Naive thymus-derived CD4-positive, alpha-beta T cell (primary cell): ENCODE data around the gene AGAP1. TPM values are rescaled to one million over a fixed set of nuclear protein-coding genes. Genes with fewer than 3 reads are reported as not detected.

Experiments
- ATAC-seq: fragments of 150-1000 bp; cut with Tn5 transposase; 2 replicates; pipeline ENCODE4 v1.10.0; 2021; ENCODE audit warnings: mild to moderate bottlenecking, moderate library complexity
- CTCF ChIA-PET: fragments of 350-600 bp; sonication (Branson Sonifier 250); formaldehyde crosslinking; loops from one replicate; lab custom pipeline; 2021; ENCODE audit warnings: antibody characterized with exemption; lab: Charles Lee
- POLR2A ChIA-PET: fragments of 350-600 bp; sonication (Branson Sonifier 250); formaldehyde crosslinking; loops from one replicate; lab custom pipeline; 2021; ENCODE audit warnings: antibody characterized with exemption, inconsistent platforms; lab: Charles Lee
- DNase-seq, 9 donors: peaks; one replicate each; pipeline versions ENCODE4 v3.0.0 to v3.0.0-alpha.2; 2020 to 2022; ENCODE audit warnings: mixed read lengths in 1 of 9
- H3K27ac ChIP-seq: one replicate; pipeline ENCODE4 v1.7.0; 2013; ENCODE audit warnings: mild to moderate bottlenecking, low read depth, low read length, moderate library complexity
- H3K27me3 ChIP-seq, 2 donors: one replicate each; pipeline ENCODE4 v1.7.0; 2013; ENCODE audit warnings: low read length in 2 of 2, mild to moderate bottlenecking in 2 of 2, moderate library complexity in 2 of 2; ENCODE audit not compliant: control insufficient read depth in 2 of 2, insufficient read depth in 2 of 2
- H3K36me3 ChIP-seq, 3 experiments: 1 replicate in 2 of 3; 2 replicates in 1 of 3; pipeline ENCODE4 v1.7.0; 2013; ENCODE audit warnings: low read length in 3 of 3, mild to moderate bottlenecking in 3 of 3, moderate library complexity in 1 of 3; ENCODE audit not compliant: insufficient read depth in 3 of 3, control insufficient read depth in 2 of 3
- H3K4me1 ChIP-seq, 2 donors: one replicate each; pipeline ENCODE4 v1.7.0; 2013; ENCODE audit warnings: low read length in 2 of 2, mild to moderate bottlenecking in 2 of 2, moderate library complexity in 1 of 2; ENCODE audit not compliant: control insufficient read depth in 2 of 2, insufficient read depth in 2 of 2
- H3K4me3 ChIP-seq: 2 replicates; pipeline ENCODE4 v1.7.0; 2013; ENCODE audit warnings: mild to moderate bottlenecking, low read length
- H3K9me3 ChIP-seq, 3 experiments: 1 replicate in 2 of 3; 2 replicates in 1 of 3; pipeline ENCODE4 v1.7.0; 2013; ENCODE audit warnings: low read length in 3 of 3; ENCODE audit not compliant: control insufficient read depth in 2 of 3
- H3K27ac Mint-ChIP-seq, 9 donors: one replicate each; pipeline ENCODE4 v1.8.0; 2020 to 2022; ENCODE audit warnings: mixed read lengths in 9 of 9, mild to moderate bottlenecking in 8 of 9, moderate library complexity in 5 of 9, inconsistent platforms in 2 of 9
- H3K27me3 Mint-ChIP-seq, 5 donors: one replicate each; pipeline ENCODE4 v1.8.0; 2021 to 2022; ENCODE audit warnings: mixed read lengths in 5 of 5, mild to moderate bottlenecking in 1 of 5
- H3K36me3 Mint-ChIP-seq, 5 donors: one replicate each; pipeline ENCODE4 v1.8.0; 2020 to 2022; ENCODE audit warnings: mixed read lengths in 5 of 5, mild to moderate bottlenecking in 3 of 5, inconsistent platforms in 1 of 5
- H3K4me1 Mint-ChIP-seq, 7 donors: one replicate each; pipeline ENCODE4 v1.8.0; 2020 to 2022; ENCODE audit warnings: mixed read lengths in 7 of 7, mild to moderate bottlenecking in 3 of 7, inconsistent platforms in 1 of 7
- H3K4me3 Mint-ChIP-seq, 10 donors: one replicate each; pipeline ENCODE4 v1.8.0; 2020 to 2022; ENCODE audit warnings: mild to moderate bottlenecking in 10 of 10, mixed read lengths in 10 of 10, moderate library complexity in 6 of 10, inconsistent platforms in 2 of 10
- H3K9me3 Mint-ChIP-seq, 11 donors: one replicate each; pipeline ENCODE4 v1.8.0; 2020 to 2022; ENCODE audit warnings: mixed read lengths in 11 of 11, mild to moderate bottlenecking in 4 of 11, inconsistent platforms in 1 of 11, moderate library complexity in 1 of 11
- intact Hi-C, 2 donors: fragments of 100-400 bp; cut with micrococcal nuclease; formaldehyde crosslinking; loops; one replicate each; pipeline ENCODE4 v1.15.1; 2023
- polyA plus RNA-seq, 2 donors: library from polyadenylated mRNA; unstranded; fragments of 300-500 nt; fragmentation: Illumina TruSeq; gene quantifications; one replicate each; pipeline ENCODE4 v1.2.3, GENCODE V29; 2021
- total RNA-seq, 6 experiments: library from RNA in 5 of 6; stranded (reverse) in 5 of 6; gene quantifications; 1 replicate in 5 of 6; 2 replicates in 1 of 6; pipeline ENCODE4 v1.2.3 and lab custom pipeline; 2021 to 2026

The AGAP1 gene
- total and polyA plus RNA-seq, 7 experiments from 2014 or later: 0.35 to 9.6 (median 0.85) TPM; not detected in 2

DNA sequence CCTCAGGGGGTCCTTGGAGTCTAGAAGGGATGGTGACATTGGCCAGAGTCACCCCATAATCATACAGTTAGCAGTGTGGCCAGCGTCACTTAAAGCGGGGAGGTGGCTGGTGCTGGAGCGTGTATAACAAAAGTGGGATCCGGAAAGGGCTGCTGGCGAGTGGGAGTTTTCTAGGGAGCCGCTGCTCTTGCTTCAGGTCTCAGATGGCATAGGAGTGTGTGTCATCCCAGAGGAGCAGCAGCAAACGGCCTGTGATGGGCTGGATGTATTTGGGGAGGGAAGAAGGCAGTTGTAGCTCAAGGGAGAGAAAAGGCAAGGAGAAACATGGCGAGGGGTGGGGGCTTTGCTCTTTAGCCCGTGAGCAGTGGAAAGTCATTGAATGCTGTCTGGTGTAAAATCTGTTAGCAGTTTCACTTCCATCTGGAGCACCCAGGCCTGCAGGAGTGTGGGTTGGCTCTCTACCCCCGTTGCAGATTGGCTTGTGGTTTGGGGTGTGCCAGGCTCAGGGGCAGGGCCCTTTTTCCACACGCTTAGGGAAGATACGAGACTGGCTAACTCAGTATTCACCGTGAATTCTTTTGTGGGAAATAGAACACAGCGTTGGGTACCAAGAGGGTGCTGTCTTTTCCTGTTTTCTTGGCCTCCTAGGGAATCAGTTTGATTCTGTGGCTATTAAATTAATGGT lies 120.5 kb downstream of the AGAP1 start:
- Mint-ChIP-seq H3K27me3 (peaks cover 0 to 18% (median 7%) of the 10 kb centered on the region in 5 donors), H3K9me3 (peaks cover 0 to 3% (median 0%) of the 10 kb centered on the region in 11 donors), H3K36me3 (no peaks in the 10 kb centered on the region), H3K4me3 (no peak overlapping the region), H3K27ac (no peak overlapping the region), H3K4me1 (no peaks in the 10 kb centered on the region)
- no peaks in the 10 kb centered on the region for H3K36me3 ChIP-seq
- no peak overlapping the region for H3K27ac ChIP-seq
- no peaks in the 10 kb centered on the region for H3K27me3 ChIP-seq
- no peak overlapping the region for H3K4me3 ChIP-seq
- ATAC-seq: no peak
- H3K4me1 ChIP-seq: no peaks in the 10 kb centered on the region
- CTCF ChIA-PET: no interaction called here
- POLR2A ChIA-PET: no interaction called here
- DNase-seq: no peak
- H3K9me3 ChIP-seq: no peaks in the 10 kb centered on the region
- intact Hi-C loops: no loop called here

DNA sequence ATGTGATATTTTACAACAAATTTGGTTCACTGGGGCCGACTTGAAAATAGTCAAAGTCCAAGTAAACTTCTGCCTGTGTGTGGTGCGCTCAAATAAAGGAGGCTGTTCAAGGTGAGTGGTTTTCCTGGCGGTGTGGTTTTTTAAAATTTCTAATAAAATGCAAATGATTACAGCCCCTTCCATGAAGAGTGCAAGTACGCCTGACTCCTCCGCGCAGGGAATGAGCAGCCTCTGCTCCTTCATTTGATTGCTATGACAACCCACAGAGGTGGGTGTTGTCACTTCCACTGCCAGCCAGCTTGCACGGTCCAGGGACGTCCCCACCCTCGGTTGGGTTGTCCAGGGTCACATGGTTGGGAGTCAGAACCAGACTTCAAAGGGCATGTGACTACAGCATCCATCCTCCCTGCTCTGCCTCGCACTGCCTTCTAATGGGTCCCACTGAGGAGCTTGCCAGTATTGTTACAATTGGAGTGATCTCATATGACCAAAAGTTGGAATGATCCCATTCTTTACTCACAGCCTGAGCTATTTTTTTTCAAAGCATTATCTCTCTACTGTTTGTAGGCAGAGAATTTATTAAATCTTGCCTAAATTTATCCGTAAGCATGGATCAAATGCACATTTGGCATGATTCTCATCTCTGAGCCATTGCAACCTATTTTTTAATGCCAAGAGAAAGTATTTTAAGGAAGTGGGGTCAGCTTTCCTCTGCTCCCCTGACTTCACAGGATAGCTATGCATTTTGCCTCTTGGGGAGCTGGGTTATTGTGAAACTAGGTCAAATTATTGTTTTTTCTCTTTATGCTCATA lies 121.3 kb downstream of the AGAP1 start:
- H3K4me1 Mint-ChIP-seq: no peaks in the 10 kb centered on the region
- no peak for DNase-seq
- H3K4me3 Mint-ChIP-seq: no peak overlapping the region
- H3K27ac Mint-ChIP-seq: no peak overlapping the region
- ChIA-PET CTCF (no interaction called here), POLR2A (no interaction called here)
- no peaks in the 10 kb centered on the region for H3K27me3 ChIP-seq
- no peak for ATAC-seq
- H3K4me3 ChIP-seq: no peak overlapping the region
- peaks cover 0 to 18% (median 7%) of the 10 kb centered on the region in 5 donors for H3K27me3 Mint-ChIP-seq
- intact Hi-C loops: no loop called here
- H3K27ac ChIP-seq: no peak overlapping the region
- H3K4me1 ChIP-seq: no peaks in the 10 kb centered on the region
- H3K9me3 Mint-ChIP-seq: peaks cover 0 to 3% (median 0%) of the 10 kb centered on the region in 11 donors
- H3K36me3 ChIP-seq: no peaks in the 10 kb centered on the region
- no peaks in the 10 kb centered on the region for H3K36me3 Mint-ChIP-seq
- H3K9me3 ChIP-seq: no peaks in the 10 kb centered on the region

DNA sequence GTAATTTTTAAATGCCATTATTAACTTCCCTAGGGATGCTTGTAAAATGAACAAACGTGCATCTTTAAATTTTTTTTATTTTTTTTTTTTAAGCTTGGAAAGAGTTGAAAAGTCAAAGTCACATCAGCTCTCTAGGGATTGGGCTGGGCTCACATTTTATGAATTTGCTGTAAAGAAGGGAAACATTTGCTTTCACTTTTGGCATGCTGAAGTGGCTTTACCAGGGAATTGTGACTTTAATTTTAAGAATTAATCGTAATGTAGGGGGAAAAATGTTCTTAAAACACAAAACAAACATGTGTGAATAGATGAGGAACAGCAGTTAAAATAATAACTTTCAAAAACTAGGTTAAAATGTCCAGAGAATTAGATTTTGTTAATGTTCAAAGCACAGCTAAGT lies 123.0 kb downstream of the AGAP1 start:
- H3K4me1 Mint-ChIP-seq: no peaks in the 10 kb centered on the region
- no peak overlapping the region for H3K27ac Mint-ChIP-seq
- H3K9me3 Mint-ChIP-seq: peaks cover 0 to 4% (median 0%) of the 10 kb centered on the region in 11 donors
- ATAC-seq (no peak), DNase-seq (no peak)
- Histone ChIP-seq H3K4me1 (no peaks in the 10 kb centered on the region), H3K27me3 (no peaks in the 10 kb centered on the region), H3K36me3 (no peaks in the 10 kb centered on the region), H3K27ac (no peak overlapping the region), H3K4me3 (no peak overlapping the region), H3K9me3 (no peaks in the 10 kb centered on the region)
- ChIA-PET CTCF (no interaction called here), POLR2A (no interaction called here)
- intact Hi-C loops: no loop called here
- peaks cover 0 to 19% (median 7%) of the 10 kb centered on the region in 5 donors for H3K27me3 Mint-ChIP-seq
- no peaks in the 10 kb centered on the region for H3K36me3 Mint-ChIP-seq
- no peak overlapping the region for H3K4me3 Mint-ChIP-seq

DNA sequence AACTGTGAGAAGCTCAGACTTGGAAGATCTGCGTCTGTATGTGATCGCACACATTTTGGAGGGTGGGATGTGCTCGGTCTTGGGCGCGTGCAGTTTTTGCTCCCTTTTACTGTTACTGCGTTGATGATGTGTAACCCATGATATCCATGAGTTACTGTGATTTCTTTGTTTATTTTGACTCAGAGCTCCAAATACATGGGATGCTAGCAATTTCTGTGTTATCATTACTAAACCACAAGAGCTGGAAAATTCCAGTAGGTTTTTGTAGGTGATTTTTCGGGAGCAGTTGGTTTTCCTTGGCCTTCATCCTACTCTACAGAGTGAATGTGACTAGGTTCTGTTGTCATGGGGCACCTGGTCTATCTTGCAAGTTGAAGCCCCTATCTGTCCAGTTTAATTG lies 124.2 kb downstream of the AGAP1 start:
- intact Hi-C loops: no loop called here
- H3K4me1 ChIP-seq: no peaks in the 10 kb centered on the region
- no peak for DNase-seq
- no peak overlapping the region for H3K4me3 ChIP-seq
- peaks cover 0 to 4% (median 0%) of the 10 kb centered on the region in 11 donors for H3K9me3 Mint-ChIP-seq
- CTCF ChIA-PET: interaction anchor here (0.7 kb wide), 1 partner anchor 435 kb away, joined by 4 read pairs; no protein-coding TSS in a partner anchor
- H3K36me3 ChIP-seq: no peaks in the 10 kb centered on the region
- no peak overlapping the region for H3K27ac Mint-ChIP-seq
- no peak for ATAC-seq
- H3K27me3 ChIP-seq: no peaks in the 10 kb centered on the region
- H3K4me3 Mint-ChIP-seq: no peak overlapping the region
- no peak overlapping the region for H3K27ac ChIP-seq
- H3K36me3 Mint-ChIP-seq: no peaks in the 10 kb centered on the region
- POLR2A ChIA-PET: no interaction called here
- H3K4me1 Mint-ChIP-seq: no peaks in the 10 kb centered on the region
- H3K27me3 Mint-ChIP-seq: peaks cover 0 to 14% (median 7%) of the 10 kb centered on the region in 5 donors
- H3K9me3 ChIP-seq: no peaks in the 10 kb centered on the region

DNA sequence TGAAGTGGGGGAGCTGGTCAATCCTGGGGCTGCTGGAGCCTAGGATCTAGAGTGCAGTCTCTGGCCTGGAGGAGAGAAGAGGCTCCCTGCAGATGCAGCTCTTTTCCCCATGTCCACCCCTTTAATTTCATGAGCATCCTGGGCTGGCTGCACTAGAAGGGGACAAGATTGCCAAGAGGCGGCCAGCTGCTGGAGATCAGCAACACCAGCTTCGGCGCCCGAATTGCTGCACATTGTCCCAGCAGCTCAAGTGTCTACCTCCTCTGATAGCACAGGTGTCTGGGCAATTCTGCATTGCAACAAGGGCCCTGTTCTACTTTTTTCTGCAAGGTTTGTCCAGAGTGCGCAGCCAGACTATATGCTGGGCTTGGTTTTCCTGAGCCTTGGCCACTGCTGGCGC lies 125.7 kb downstream of the AGAP1 start:
- Mint-ChIP-seq H3K27ac (no peak overlapping the region), H3K27me3 (peaks cover 0 to 11% (median 7%) of the 10 kb centered on the region in 5 donors), H3K4me1 (no peaks in the 10 kb centered on the region), H3K4me3 (no peak overlapping the region), H3K36me3 (no peaks in the 10 kb centered on the region), H3K9me3 (peaks cover 0 to 7% (median 0%) of the 10 kb centered on the region in 11 donors)
- Histone ChIP-seq H3K4me1 (no peaks in the 10 kb centered on the region), H3K4me3 (no peak overlapping the region), H3K27me3 (no peaks in the 10 kb centered on the region), H3K36me3 (no peaks in the 10 kb centered on the region), H3K9me3 (no peaks in the 10 kb centered on the region), H3K27ac (no peak overlapping the region)
- intact Hi-C loops: no loop called here
- DNase-seq (no peak), ATAC-seq (no peak)
- POLR2A ChIA-PET: no interaction called here
- CTCF ChIA-PET: no interaction called here

DNA sequence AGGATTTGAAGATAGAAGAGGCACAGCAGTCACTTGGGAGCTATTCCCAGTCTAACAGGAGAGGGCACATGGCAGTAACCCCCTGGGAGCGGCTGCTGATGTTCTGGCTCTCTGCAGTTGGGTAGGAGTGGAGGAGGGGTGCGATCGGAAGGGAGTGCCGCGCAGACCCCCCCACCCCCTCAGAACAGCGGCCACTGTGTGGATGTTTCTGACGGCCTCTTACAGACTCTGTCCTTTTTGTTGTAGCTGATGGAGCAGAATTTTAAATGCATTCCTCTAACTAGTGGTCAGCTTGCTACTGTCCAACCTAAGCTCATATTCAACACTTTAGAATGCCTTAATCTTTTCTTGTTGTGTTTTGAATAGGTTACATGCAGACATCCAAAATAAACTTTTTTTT lies 127.9 kb downstream of the AGAP1 start:
- no peaks in the 10 kb centered on the region for H3K4me1 ChIP-seq
- Mint-ChIP-seq H3K4me1 (no peaks in the 10 kb centered on the region), H3K36me3 (no peaks in the 10 kb centered on the region), H3K9me3 (peaks cover 0 to 7% (median 0%) of the 10 kb centered on the region in 11 donors), H3K27ac (no peak overlapping the region), H3K4me3 (no peak overlapping the region), H3K27me3 (peaks cover 0 to 13% (median 10%) of the 10 kb centered on the region in 5 donors)
- H3K36me3 ChIP-seq: no peaks in the 10 kb centered on the region
- DNase-seq: no peak
- no peaks in the 10 kb centered on the region for H3K9me3 ChIP-seq
- intact Hi-C loops: no loop called here
- ChIA-PET POLR2A (no interaction called here), CTCF (no interaction called here)
- no peaks in the 10 kb centered on the region for H3K27me3 ChIP-seq
- no peak overlapping the region for H3K4me3 ChIP-seq
- no peak overlapping the region for H3K27ac ChIP-seq
- ATAC-seq: no peak
